GM12878 (cell line): ENCODE data around the gene TMEM132C. TPM values are rescaled to one million over a fixed set of nuclear protein-coding genes. Genes with fewer than 3 reads are reported as not detected.

Experiments used
- ATAC-seq: fragments of 200-7000 bp; cut with Tn5 transposase; 3 replicates; pipeline ENCODE4 v1.9.1; 2020; ENCODE audit warnings: mild to moderate bottlenecking, moderate library complexity
- BruUV-seq: library from RNA; stranded (reverse); fragments of 400-500 nt; replicated peaks from 2 replicates; lab custom pipeline; 2021; lab: Mats Ljungman, UMichigan
- CTCF ChIA-PET: fragments of 300-600 bp; sonication (Branson Sonifier 250); formaldehyde crosslinking; extraction: SDS; loops from one replicate; lab custom pipeline; 2021; ENCODE audit warnings: inconsistent platforms; lab: Yijun Ruan, JAX
- POLR2A ChIA-PET: fragments of 350-600 bp; formaldehyde crosslinking; extraction: SDS; loops from one replicate; lab custom pipeline; 2021; ENCODE audit warnings: inconsistent platforms; lab: Charles Lee
- RAD21 ChIA-PET: fragments of 300-600 bp; sonication (Branson Sonifier 250); formaldehyde crosslinking; loops from one replicate; lab custom pipeline; 2023; ENCODE audit warnings: antibody characterized with exemption; ENCODE audit not compliant: unreplicated experiment; lab: Charles Lee
- SMC1A ChIA-PET: fragments of 300-600 bp; sonication (Branson Sonifier 250); formaldehyde crosslinking; loops from one replicate; lab custom pipeline; 2023; ENCODE audit not compliant: unreplicated experiment, uncharacterized antibody; lab: Charles Lee
- DNase-seq: peaks from one replicate; pipeline ENCODE4 v3.0.0-alpha.2; 2011; ENCODE audit warnings: low read depth, low spot score
- FAIRE-seq: peaks from 3 replicates; lab custom pipeline; 2011; peaks lifted over from hg19 to GRCh38; lab: Jason Lieb, UNC
- H2AFZ ChIP-seq: 2 replicates; pipeline ENCODE4 v1.6.0; 2011; ENCODE audit warnings: low read depth, low read length, control low read depth; ENCODE audit not compliant: control insufficient read depth
- H3K27ac ChIP-seq: 2 replicates; pipeline ENCODE4 v1.5.1; 2011; ENCODE audit warnings: control low read depth; ENCODE audit not compliant: control insufficient read depth, insufficient read depth
- H3K27me3 ChIP-seq, 2 experiments: replicated peaks in 1 of 2; 2 replicates each; pipeline versions ENCODE4 v1.6.0 to v1.6.1; 2011; ENCODE audit warnings: low read length in 1 of 2; ENCODE audit not compliant: control insufficient read depth in 2 of 2, insufficient read depth in 2 of 2
- H3K36me3 ChIP-seq, 2 experiments: 2 replicates each; pipeline ENCODE4 v1.5.1; 2011; ENCODE audit warnings: low read length in 1 of 2; ENCODE audit not compliant: control insufficient read depth in 2 of 2, insufficient read depth in 2 of 2
- H3K4me1 ChIP-seq: 2 replicates; pipeline ENCODE4 v1.6.1; 2011; ENCODE audit warnings: mild to moderate bottlenecking, low read length, moderate library complexity, mixed read lengths; ENCODE audit not compliant: control insufficient read depth, insufficient read depth
- H3K4me2 ChIP-seq: 2 replicates; pipeline ENCODE4 v1.6.0; 2011; ENCODE audit warnings: control low read depth; ENCODE audit not compliant: control insufficient read depth, insufficient read depth
- H3K4me3 ChIP-seq: fragments of 200-600 bp; sonication (generic); 2 replicates; pipeline ENCODE4 v1.5.1; 2016
- H3K79me2 ChIP-seq: 2 replicates; pipeline ENCODE4 v1.6.0; 2011; ENCODE audit warnings: low read length; ENCODE audit not compliant: control insufficient read depth, insufficient read depth
- H3K9ac ChIP-seq: 2 replicates; pipeline ENCODE4 v1.8.0; 2011; ENCODE audit warnings: low read length, control low read depth, mixed read lengths; ENCODE audit not compliant: control insufficient read depth, insufficient read depth
- H3K9me3 ChIP-seq: replicated peaks from 3 replicates; pipeline ENCODE4 v1.5.1; 2011; ENCODE audit warnings: mild to moderate bottlenecking, low read length; ENCODE audit not compliant: control insufficient read depth, insufficient read depth
- H4K20me1 ChIP-seq: 2 replicates; pipeline ENCODE4 v1.6.0; 2011; ENCODE audit not compliant: control insufficient read depth, insufficient read depth
- CBX5 ChIP-seq: sonication (generic); IDR thresholded peaks from 2 replicates; pipeline ENCODE4 v1.6.1; 2016; ENCODE audit warnings: low read depth, moderate library complexity, mild to moderate bottlenecking, inconsistent platforms
- CHD2 ChIP-seq: IDR thresholded peaks from 2 replicates; pipeline ENCODE4 v1.6.1; 2011; ENCODE audit warnings: low read depth, low read length, improper control_type of control experiment, borderline replicate concordance
- CREM ChIP-seq: IDR thresholded peaks from 2 replicates; pipeline ENCODE4 v1.6.1; 2014; ENCODE audit warnings: antibody characterized with exemption, low read depth
- HDAC2 ChIP-seq: fragments of 200-600 bp; sonication (generic); IDR thresholded peaks from 2 replicates; pipeline ENCODE4 v1.6.1; 2017
- ZNF24 ChIP-seq: fragments of 450-650 bp; IDR thresholded peaks from 2 replicates; pipeline ENCODE4 v1.6.1; 2017; ENCODE audit warnings: antibody characterized with exemption, mild to moderate bottlenecking
- ZZZ3 ChIP-seq: IDR thresholded peaks from 2 replicates; pipeline ENCODE4 v1.6.1; 2011; ENCODE audit warnings: low read depth; ENCODE audit not compliant: control insufficient read depth, insufficient read length
- WGBS: methylation state at CpG from one replicate; pipeline ENCODE4 v1.1.6; 2016; ENCODE audit warnings: low lambda C conversion rate; ENCODE audit not compliant: insufficient replicate concordance, insufficient coverage; ENCODE audit errors: missing lambda C conversion rate; 5-methylcytosine and 5-hydroxymethylcytosine counted together
- in situ Hi-C: fragments of 300-500 bp; cut with MboI; formaldehyde crosslinking; loops from 9 replicates; pipeline ENCODE4 v1.14.3; 2018; ENCODE audit warnings: mixed read lengths
- intact Hi-C: fragments of 100-400 bp; cut with micrococcal nuclease; formaldehyde crosslinking; loops from one replicate; pipeline ENCODE4 v1.14.2; 2022; ENCODE audit not compliant: unreplicated experiment
- polyA plus RNA-seq, 11 experiments: library from polyadenylated mRNA; depleted of rRNA in 4 of 11; unstranded in 6 of 11; stranded (reverse) in 5 of 11; fragments of >200 nt; fragmentation: Nextera tagmentation in 4 of 11; fragmentation: Illumina TruSeq in 1 of 11; extraction: Ambion mirVana in 4 of 11; extraction: Trizol in 1 of 11; gene quantifications; 1 replicate in 1 of 11; 2 replicates in 10 of 11; pipeline versions ENCODE4 v1.2.1 to v1.2.3, GENCODE V29; 2011 to 2016; ENCODE audit warnings: inconsistent platforms in 2 of 11, missing spikeins in 2 of 11, low read depth in 1 of 11
- total RNA-seq, 4 experiments: library from RNA; depleted of rRNA in 3 of 4; stranded (reverse); fragments of >200 nt in 3 of 4; fragmentation: Illumina TruSeq in 1 of 4; extraction: Trizol in 1 of 4; gene quantifications; 2 replicates each; pipeline versions ENCODE4 v1.2.1 to v1.2.3, GENCODE V29; 2013 to 2021
- TF ChIP-seq, protein P1 (sequence below): fragments of 450-650 bp; IDR thresholded peaks from 2 replicates; pipeline ENCODE4 v1.6.1; 2016; ENCODE audit warnings: mild to moderate bottlenecking
- TF ChIP-seq, protein P2 (sequence below): fragments of 450-650 bp; IDR thresholded peaks from 2 replicates; pipeline ENCODE4 v1.6.1; 2017; ENCODE audit warnings: antibody characterized with exemption, mild to moderate bottlenecking, moderate library complexity

Gene TMEM132C
- total and polyA plus RNA-seq, 10 of the 15 experiments (the other 5 are each of a cell fraction or from before 2014, with no cell fraction given): not detected

DNA sequence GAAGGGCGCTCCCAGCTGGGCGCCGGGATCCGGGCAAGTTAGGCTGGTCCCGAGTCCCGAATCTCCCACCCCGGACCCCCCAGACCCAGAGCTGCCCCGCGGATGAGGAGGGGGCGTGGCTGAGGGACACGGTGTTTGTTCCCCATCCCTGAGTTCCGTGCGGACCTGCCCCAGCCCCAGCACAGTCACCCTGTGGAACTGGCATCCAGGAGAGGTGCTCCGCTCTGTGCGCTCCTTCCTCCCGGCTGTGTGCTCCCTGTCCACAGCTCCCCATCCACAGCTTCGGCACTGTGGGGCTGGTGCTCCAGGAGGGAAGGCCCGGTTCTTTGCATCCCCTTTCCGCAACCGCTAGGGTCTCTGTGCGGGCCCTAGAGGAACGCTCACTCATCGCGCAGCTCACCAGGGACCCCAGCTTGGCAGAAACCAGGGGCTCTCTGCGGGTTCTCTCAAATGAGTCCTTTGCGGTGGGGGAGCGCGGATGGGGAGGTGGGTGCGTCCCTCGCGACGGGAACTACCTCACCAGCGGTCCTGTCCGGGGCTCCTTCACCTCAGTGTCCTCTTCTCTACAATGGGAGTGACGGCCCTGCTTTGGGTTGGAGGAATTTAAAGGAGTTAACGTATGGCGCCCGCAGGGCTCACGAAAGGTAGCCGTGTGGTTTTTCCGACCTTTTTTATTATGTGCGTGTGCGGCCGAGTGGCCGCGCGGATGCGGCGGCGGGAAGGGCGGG is 845 bp downstream of the TMEM132C start:
- no TSS peak for BruUV-seq
- no peaks in the 10 kb centered on the region for H3K79me2 ChIP-seq
- no peak for ATAC-seq

DNA sequence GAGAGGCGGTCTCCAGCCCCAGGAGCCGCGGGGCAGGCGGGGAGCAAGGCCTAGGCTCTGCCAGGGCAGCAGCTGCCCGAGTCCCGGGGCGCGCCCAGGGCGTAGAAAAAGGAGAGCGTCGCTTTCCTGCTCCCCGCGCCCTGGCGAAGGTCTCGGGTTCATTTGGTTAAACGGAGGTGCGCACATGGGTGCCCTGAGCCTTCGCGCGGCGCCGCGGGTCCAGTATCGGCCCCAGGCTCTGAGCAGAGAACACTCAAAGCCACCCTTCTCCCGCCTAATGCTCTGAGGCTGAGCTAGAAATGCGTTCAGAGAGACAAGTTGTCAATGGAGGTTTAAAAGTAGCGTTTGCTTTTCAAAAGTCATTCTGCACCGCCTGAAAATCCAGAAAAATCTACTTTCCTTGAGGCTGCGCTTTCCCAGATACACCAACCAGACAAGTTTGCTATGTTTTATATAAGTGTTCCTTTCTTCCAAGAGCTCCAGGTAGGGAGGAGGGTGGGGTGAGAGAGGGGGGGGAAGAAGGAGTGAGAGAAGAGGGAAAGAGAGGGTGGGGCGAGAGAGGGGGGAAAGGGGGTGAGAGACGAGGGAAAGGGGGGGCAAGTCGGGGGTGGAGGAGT is 1.5 kb downstream of the TMEM132C start:
- SMC1A ChIA-PET: no interaction called here
- FAIRE-seq: no peak
- in situ Hi-C loops (no loop called here), intact Hi-C loops (no loop called here)
- WGBS: 62% methylated on average over 29 of the region's 32 CpGs
- Histone ChIP-seq H3K79me2 (no peaks in the 10 kb centered on the region), H3K4me1 (no peaks in the 10 kb centered on the region), H3K4me2 (no peak overlapping the region), H3K9ac (no peak overlapping the region), H3K36me3 (no peaks in the 10 kb centered on the region), H3K4me3 (no peak overlapping the region), H3K9me3 (no peaks in the 10 kb centered on the region), H4K20me1 (no peaks in the 10 kb centered on the region), H3K27ac (no peak overlapping the region), H2AFZ (no peak overlapping the region), H3K27me3 (no peaks in the 10 kb centered on the region; a peak in 2 of 4 replicates)
- no peak for DNase-seq
- no peak for ATAC-seq
- BruUV-seq: no TSS peak
- CTCF ChIA-PET: no interaction called here
- RAD21 ChIA-PET: no interaction called here
- POLR2A ChIA-PET: no interaction called here
- TF ChIP-seq, protein P1, sequence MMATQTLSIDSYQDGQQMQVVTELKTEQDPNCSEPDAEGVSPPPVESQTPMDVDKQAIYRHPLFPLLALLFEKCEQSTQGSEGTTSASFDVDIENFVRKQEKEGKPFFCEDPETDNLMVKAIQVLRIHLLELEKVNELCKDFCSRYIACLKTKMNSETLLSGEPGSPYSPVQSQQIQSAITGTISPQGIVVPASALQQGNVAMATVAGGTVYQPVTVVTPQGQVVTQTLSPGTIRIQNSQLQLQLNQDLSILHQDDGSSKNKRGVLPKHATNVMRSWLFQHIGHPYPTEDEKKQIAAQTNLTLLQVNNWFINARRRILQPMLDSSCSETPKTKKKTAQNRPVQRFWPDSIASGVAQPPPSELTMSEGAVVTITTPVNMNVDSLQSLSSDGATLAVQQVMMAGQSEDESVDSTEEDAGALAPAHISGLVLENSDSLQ: no peak
- TF ChIP-seq ZNF24: no peak
- TF ChIP-seq, protein P2, sequence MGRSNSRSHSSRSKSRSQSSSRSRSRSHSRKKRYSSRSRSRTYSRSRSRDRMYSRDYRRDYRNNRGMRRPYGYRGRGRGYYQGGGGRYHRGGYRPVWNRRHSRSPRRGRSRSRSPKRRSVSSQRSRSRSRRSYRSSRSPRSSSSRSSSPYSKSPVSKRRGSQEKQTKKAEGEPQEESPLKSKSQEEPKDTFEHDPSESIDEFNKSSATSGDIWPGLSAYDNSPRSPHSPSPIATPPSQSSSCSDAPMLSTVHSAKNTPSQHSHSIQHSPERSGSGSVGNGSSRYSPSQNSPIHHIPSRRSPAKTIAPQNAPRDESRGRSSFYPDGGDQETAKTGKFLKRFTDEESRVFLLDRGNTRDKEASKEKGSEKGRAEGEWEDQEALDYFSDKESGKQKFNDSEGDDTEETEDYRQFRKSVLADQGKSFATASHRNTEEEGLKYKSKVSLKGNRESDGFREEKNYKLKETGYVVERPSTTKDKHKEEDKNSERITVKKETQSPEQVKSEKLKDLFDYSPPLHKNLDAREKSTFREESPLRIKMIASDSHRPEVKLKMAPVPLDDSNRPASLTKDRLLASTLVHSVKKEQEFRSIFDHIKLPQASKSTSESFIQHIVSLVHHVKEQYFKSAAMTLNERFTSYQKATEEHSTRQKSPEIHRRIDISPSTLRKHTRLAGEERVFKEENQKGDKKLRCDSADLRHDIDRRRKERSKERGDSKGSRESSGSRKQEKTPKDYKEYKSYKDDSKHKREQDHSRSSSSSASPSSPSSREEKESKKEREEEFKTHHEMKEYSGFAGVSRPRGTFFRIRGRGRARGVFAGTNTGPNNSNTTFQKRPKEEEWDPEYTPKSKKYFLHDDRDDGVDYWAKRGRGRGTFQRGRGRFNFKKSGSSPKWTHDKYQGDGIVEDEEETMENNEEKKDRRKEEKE: no peak
- TF ChIP-seq CHD2: no peak
- TF ChIP-seq CREM: no peak
- TF ChIP-seq HDAC2: no peak
- no peak for TF ChIP-seq ZZZ3

More for the DNA sequence above, 845 bp downstream of the TMEM132C start:
- no peak overlapping the region for H3K4me3 ChIP-seq
- SMC1A ChIA-PET: no interaction called here
- TF ChIP-seq, protein P1: no peak
- TF ChIP-seq CBX5: no peak
- TF ChIP-seq, all 136 proteins: peak for 0
- Histone ChIP-seq H3K36me3 (no peaks in the 10 kb centered on the region), H3K4me2 (no peak overlapping the region), H3K4me1 (no peaks in the 10 kb centered on the region), H3K9ac (no peak overlapping the region), H3K27ac (no peak overlapping the region), H4K20me1 (no peaks in the 10 kb centered on the region), H3K27me3 (no peaks in the 10 kb centered on the region; a peak in 2 of 4 replicates), H3K9me3 (no peaks in the 10 kb centered on the region), H2AFZ (no peak overlapping the region)
- DNase-seq: no peak
- intact Hi-C loops (no loop called here), in situ Hi-C loops (no loop called here)
- RAD21 ChIA-PET: no interaction called here
- POLR2A ChIA-PET: no interaction called here
- WGBS: 57% methylated on average over 36 of the region's 51 CpGs
- no peak for FAIRE-seq
- CTCF ChIA-PET: no interaction called here
